BLaER1 treated with 17β-estradiol and CSF1 and Interleukin-3, amounts not matched to agents 10 nM and 100 nM (cell line): Measurements from ENCODE around the gene STAG3.
A peak's percentile ranks its signal among the peaks of the same experiment; 100 is the strongest.
"Not testable (repeated sequence)": the region's sequence is repeated elsewhere in the genome, so short reads cannot be mapped to it uniquely, and the experiment has no call there.

Experiments
- H3K27ac ChIP-seq, 11 experiments: shearing (Covaris generic); formaldehyde crosslinking; 2 replicates each; pipeline ENCODE4 v1.8.1; 2022
- H3K27me3 ChIP-seq, 11 experiments: shearing (Covaris generic); formaldehyde crosslinking; 2 replicates each; pipeline ENCODE4 v1.8.1; 2022
- H3K36me3 ChIP-seq, 11 experiments: shearing (Covaris generic); formaldehyde crosslinking; 2 replicates each; pipeline ENCODE4 v1.8.1; 2022
- H3K4me1 ChIP-seq, 10 experiments: shearing (Covaris generic); formaldehyde crosslinking; 2 replicates each; pipeline ENCODE4 v1.8.1; 2022
- H3K4me2 ChIP-seq, 11 experiments: shearing (Covaris generic); formaldehyde crosslinking; 2 replicates each; pipeline ENCODE4 v1.8.1; 2022
- H3K4me3 ChIP-seq, 10 experiments: shearing (Covaris generic); formaldehyde crosslinking; 2 replicates each; pipeline ENCODE4 v1.8.1; 2022
- H3K9ac ChIP-seq, 11 experiments: shearing (Covaris generic); formaldehyde crosslinking; 2 replicates each; pipeline ENCODE4 v1.8.1; 2022
- H3K9me3 ChIP-seq, 11 experiments: shearing (Covaris generic); formaldehyde crosslinking; replicated peaks in 1 of 11; 2 replicates each; pipeline ENCODE4 v1.8.1; 2022
- H4K20me1 ChIP-seq, 11 experiments: shearing (Covaris generic); formaldehyde crosslinking; 2 replicates each; pipeline ENCODE4 v1.8.1; 2022
- Cebpa-rat ChIP-seq, 11 experiments: shearing (Covaris generic); IDR thresholded peaks; 2 replicates each; pipeline ENCODE4 v1.8.1; 2022

STAG3 gene

DNA sequence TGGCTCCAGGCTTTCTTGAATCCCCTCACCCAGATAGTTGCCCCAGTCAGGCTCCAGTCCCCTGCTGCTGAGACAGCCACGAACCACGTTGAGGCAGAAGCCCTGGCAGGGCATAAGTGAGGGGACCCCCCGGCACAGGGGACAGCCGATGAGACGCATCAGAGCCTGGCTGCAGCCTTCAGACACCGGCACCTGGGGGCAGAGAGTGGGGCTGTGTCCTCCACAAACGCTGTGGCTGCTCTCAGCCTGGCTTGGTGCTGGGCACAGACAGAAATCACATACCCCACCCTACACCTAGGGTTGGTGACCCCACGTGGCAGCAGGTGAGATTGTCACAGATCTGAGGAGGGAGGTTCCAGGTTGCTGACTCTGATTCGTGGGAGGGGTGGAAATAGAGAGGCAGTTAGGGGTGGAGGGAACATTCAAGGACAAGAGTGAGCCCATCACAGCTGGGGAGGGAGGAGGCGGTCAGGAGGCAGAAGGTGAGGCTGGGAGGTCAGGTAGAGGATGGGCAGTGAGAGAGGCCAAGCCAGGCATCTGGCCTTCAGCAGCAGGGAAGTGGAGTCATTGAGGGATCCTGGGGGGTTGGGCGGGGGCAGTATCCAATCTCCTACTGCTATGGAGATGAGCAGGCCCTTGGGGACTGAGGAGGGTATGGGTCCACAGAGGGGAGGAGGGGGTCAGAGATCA is 3.8 kb upstream of the STAG3 start:
- Histone ChIP-seq H3K9ac (no peak overlapping the region), H3K9me3 (peaks cover 0 to 7% (median 4%) of the 10 kb centered on the region in 11 experiments; a peak in 9 of 22 replicates), H4K20me1 (peaks cover 0 to 65% (median 29%) of the 10 kb centered on the region in 11 experiments; a peak in 18 of 22 replicates), H3K27me3 (peaks cover 38 to 52% (median 48%) of the 10 kb centered on the region in 11 experiments), H3K4me1 (peaks cover 20 to 56% (median 47%) of the 10 kb centered on the region in 10 experiments), H3K4me3 (no peak overlapping the region), H3K4me2 (peak overlapping the region in 3 of 11 experiments; percentile 7 to 52 (median 15); a peak in 2 of 22 replicates), H3K27ac (no peak overlapping the region), H3K36me3 (peaks cover 0 to 38% (median 28%) of the 10 kb centered on the region in 11 experiments; a peak in 17 of 22 replicates)
- no peak for TF ChIP-seq Cebpa-rat (IDR thresholded peaks at IDR 0.05)

DNA sequence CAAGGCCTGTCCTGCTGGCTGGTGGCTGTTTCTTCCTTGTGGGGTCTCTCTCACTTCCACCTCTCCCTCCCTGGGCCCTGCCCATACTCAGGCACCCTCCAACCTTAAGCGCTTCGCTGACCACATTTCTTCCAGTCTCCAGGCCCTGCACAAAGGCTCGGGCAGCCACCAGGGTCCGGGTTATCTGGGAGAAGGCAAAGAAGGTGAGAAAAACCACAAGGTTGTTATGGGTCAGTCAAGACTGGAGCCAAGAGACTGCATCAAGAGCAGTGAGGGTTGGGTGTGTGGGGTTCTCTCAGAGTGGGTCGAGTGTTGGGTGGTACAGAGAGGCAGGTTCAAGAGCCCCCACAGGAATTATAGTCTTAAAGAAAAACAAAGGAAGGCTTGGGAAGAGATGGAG is 3.1 kb upstream of the STAG3 start:
- TF ChIP-seq Cebpa-rat (IDR thresholded peaks at IDR 0.05) = no peak
- peak overlapping the region in 5 of 11 experiments; percentile 7 to 94 (median 39); a peak in 3 of 22 replicates for H3K4me2 ChIP-seq
- H3K4me1 ChIP-seq = peaks cover 14 to 50% (median 41%) of the 10 kb centered on the region in 10 experiments
- peaks cover 0 to 60% (median 29%) of the 10 kb centered on the region in 11 experiments; a peak in 18 of 22 replicates for H4K20me1 ChIP-seq
- peaks cover 34 to 46% (median 41%) of the 10 kb centered on the region in 11 experiments for H3K27me3 ChIP-seq
- no peak overlapping the region for H3K4me3 ChIP-seq
- H3K27ac ChIP-seq = no peak overlapping the region
- H3K36me3 ChIP-seq = peaks cover 0 to 38% (median 28%) of the 10 kb centered on the region in 11 experiments; a peak in 17 of 22 replicates
- H3K9me3 ChIP-seq = peaks cover 0 to 7% (median 4%) of the 10 kb centered on the region in 11 experiments; a peak in 9 of 22 replicates
- H3K9ac ChIP-seq = no peak overlapping the region

GRCh38 chr7:100175296-100175935 is 2.3 kb upstream of the STAG3 start:
- peaks cover 0 to 7% (median 4%) of the 10 kb centered on the region in 11 experiments; a peak in 9 of 22 replicates for H3K9me3 ChIP-seq
- TF ChIP-seq Cebpa-rat (IDR thresholded peaks at IDR 0.05) = no peak
- peaks cover 0 to 32% (median 28%) of the 10 kb centered on the region in 11 experiments; a peak in 17 of 22 replicates for H3K36me3 ChIP-seq
- H3K4me3 ChIP-seq = peak overlapping the region in 1 of 10 experiments; percentile 19; a peak in 1 of 20 replicates
- H4K20me1 ChIP-seq = peaks cover 0 to 52% (median 24%) of the 10 kb centered on the region in 11 experiments; a peak in 18 of 22 replicates
- H3K4me1 ChIP-seq = peaks cover 11 to 44% (median 35%) of the 10 kb centered on the region in 10 experiments
- no peak overlapping the region for H3K27ac ChIP-seq
- peaks cover 27 to 38% (median 33%) of the 10 kb centered on the region in 11 experiments for H3K27me3 ChIP-seq
- H3K9ac ChIP-seq = 0 out of 22 replicates have a peak overlapping the region, but pooled peaks of 4 of the 11 experiments have one; percentile 9 to 24 (median 19)
- H3K4me2 ChIP-seq = peak overlapping the region in 9 of 11 experiments; percentile 26 to 97 (median 59); a peak in 15 of 22 replicates

GRCh38 chr7:100176096-100177044 is 1.3 kb upstream of the STAG3 start:
- peak overlapping the region in 9 of 11 experiments; percentile 55 to 90 (median 85); a peak in 17 of 22 replicates for H3K27ac ChIP-seq
- peaks cover 0 to 42% (median 15%) of the 10 kb centered on the region in 11 experiments; a peak in 17 of 22 replicates for H4K20me1 ChIP-seq
- H3K27me3 ChIP-seq = peaks cover 18 to 28% (median 24%) of the 10 kb centered on the region in 11 experiments
- peak overlapping the region; percentile 47 to 92 (median 89); a peak in 21 of 22 replicates for H3K9ac ChIP-seq
- H3K9me3 ChIP-seq = peaks cover 0 to 7% (median 4%) of the 10 kb centered on the region in 11 experiments; a peak in 9 of 22 replicates
- peak overlapping the region; percentile 53 to 98 (median 90) for H3K4me3 ChIP-seq
- TF ChIP-seq Cebpa-rat (IDR thresholded peaks at IDR 0.05) = no peak
- H3K36me3 ChIP-seq = peaks cover 0 to 32% (median 28%) of the 10 kb centered on the region in 11 experiments; a peak in 17 of 22 replicates
- peaks cover 11 to 41% (median 35%) of the 10 kb centered on the region in 10 experiments for H3K4me1 ChIP-seq
- peak overlapping the region; percentile 81 to 99 (median 93) for H3K4me2 ChIP-seq

- H3K27ac ChIP-seq, H3K4me3 ChIP-seq, H3K36me3 ChIP-seq, H3K9me3 ChIP-seq, H3K9ac ChIP-seq, H3K27me3 ChIP-seq: not testable (repeated sequence)
- Histone ChIP-seq H3K4me2 (peak overlapping the region in 9 of 11 experiments; percentile 19 to 64 (median 42); a peak in 15 of 22 replicates), H3K4me1 (peaks cover 6 to 34% (median 25%) of the 10 kb centered on the region in 10 experiments; a peak in 18 of 20 replicates), H4K20me1 (peaks cover 0 to 12% (median 6%) of the 10 kb centered on the region in 11 experiments; a peak in 8 of 22 replicates)
Observed at GRCh38 chr7:100180084-100180483, 2.4 kb downstream of the STAG3 start.

GRCh38 chr7:100182616-100183015 is 4.9 kb downstream of the STAG3 start:
- not testable (repeated sequence) for H4K20me1 ChIP-seq, H3K9ac ChIP-seq, H3K27me3 ChIP-seq, H3K36me3 ChIP-seq, H3K9me3 ChIP-seq, H3K4me2 ChIP-seq, H3K27ac ChIP-seq, H3K4me3 ChIP-seq
- H3K4me1 ChIP-seq = peaks cover 0 to 19% (median 9%) of the 10 kb centered on the region in 10 experiments; a peak in 15 of 20 replicates

DNA sequence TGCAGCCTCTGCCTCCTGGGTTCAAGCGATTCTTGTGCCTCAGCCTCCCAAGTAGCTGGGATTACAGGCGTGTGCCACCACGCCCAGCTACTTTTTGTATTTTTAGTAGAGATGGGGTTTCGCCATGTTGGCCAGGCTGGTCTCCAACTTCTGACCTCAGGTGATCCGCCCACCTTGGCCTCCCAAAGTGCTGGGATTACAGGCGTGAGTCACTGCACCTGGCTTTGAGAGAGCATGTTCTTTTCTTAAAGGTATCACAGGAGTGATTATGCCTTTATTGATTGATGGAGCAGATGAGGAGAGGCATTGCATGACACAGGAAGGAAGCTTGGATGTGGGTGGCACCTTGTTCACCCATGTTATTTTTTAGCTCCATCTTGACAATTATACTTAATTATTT is 5.4 kb downstream of the STAG3 start:
- not testable (repeated sequence) for H3K9me3 ChIP-seq, H3K4me2 ChIP-seq, H3K36me3 ChIP-seq, H4K20me1 ChIP-seq, H3K27ac ChIP-seq, H3K27me3 ChIP-seq, H3K9ac ChIP-seq, H3K4me3 ChIP-seq
- H3K4me1 ChIP-seq = peaks cover 0 to 19% (median 9%) of the 10 kb centered on the region in 10 experiments; a peak in 15 of 20 replicates

GRCh38 chr7:100185726-100186125 is 8.0 kb downstream of the STAG3 start:
- Histone ChIP-seq H3K9ac (no peak overlapping the region), H3K4me1 (peaks cover 15 to 34% (median 24%) of the 10 kb centered on the region in 10 experiments), H3K27me3 (no peaks in the 10 kb centered on the region), H3K9me3 (no peaks in the 10 kb centered on the region), H3K36me3 (no peaks in the 10 kb centered on the region), H3K4me3 (no peak overlapping the region), H3K27ac (no peak overlapping the region), H4K20me1 (no peaks in the 10 kb centered on the region), H3K4me2 (no peak overlapping the region)
- no peak for TF ChIP-seq Cebpa-rat (IDR thresholded peaks at IDR 0.05)
